UCSD-AML1 (cell line): ENCODE data around the gene ZNF460.
"Not testable (repeated sequence)": the region's sequence is repeated elsewhere in the genome, so short reads cannot be mapped to it uniquely, and the experiment has no call there.

Experiments used
- DNase-seq: peaks from one replicate; lab custom pipeline; 2025; ENCODE audit not compliant: unreplicated experiment; lab: John Stamatoyannopoulos, UW

Gene ZNF460

DNA sequence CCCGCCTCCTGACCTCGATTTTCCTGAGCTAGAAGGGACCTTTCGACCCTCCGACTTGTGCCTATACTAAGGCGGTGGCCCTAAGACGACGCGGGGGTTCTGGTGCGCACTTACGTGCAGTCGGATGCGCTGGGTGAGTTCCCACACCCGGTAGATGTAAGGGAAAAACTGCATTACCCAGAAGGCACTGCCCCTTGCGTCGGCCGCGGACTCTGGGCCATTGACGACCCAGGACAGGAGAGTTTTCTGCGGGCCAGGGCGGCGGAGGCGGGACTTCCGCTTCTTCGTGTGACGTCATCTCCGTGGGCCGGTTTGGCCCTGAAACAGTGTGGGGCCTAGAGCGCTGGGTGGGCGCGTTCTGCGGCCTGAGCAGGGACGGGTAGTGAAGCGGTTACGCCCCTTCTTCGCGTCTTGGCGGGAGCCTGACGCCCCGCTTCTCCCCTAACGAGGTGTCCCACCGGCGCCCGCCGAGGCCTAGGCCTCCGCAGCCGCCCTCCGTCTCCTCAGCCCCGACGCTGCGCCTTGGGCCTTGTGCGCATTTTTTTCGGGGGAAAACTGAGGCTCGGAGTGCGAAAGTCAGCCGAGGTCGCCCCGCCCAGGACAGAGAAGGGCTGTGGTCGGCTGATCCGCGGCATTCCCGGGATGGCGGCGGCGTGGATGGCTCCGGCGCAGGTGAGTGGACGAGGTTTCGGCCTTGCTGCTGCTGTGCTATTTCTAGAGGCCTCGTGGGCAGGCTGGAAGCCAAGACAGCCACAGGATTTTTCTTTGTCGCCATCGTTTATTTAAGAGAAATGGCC, at the start of gene ZNF460:
ZNF460 (plus strand) TSS at position 321 of the 797 bp plus-strand sequence; CDS start at position 643, 322 bp downstream.
- peak; percentile 97 for DNase-seq

GRCh38 chr19:57231686-57232085, 48.6 kb upstream of the ZNF460 start:
- DNase-seq: no peak

GRCh38 chr19:57233207-57233606, 47.1 kb upstream of the ZNF460 start:
- no peak for DNase-seq

DNA sequence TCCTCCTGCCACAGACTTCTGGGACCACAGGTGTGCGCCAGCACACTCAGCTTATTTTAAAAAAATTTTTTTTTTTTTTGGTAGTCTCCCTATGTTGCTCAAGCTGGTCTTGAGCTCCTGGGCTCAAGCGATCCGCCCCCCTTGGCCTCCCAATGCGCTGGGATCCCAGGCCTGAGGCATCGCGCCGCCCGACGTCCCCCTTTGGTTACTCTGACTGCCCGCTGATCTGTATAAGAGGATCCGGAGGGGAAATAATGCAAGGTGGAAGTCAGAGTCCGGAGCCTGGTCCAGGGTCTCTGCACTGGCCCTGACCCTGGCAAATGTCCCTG, 40.3 kb upstream of the ZNF460 start:
- no peak for DNase-seq

DNA sequence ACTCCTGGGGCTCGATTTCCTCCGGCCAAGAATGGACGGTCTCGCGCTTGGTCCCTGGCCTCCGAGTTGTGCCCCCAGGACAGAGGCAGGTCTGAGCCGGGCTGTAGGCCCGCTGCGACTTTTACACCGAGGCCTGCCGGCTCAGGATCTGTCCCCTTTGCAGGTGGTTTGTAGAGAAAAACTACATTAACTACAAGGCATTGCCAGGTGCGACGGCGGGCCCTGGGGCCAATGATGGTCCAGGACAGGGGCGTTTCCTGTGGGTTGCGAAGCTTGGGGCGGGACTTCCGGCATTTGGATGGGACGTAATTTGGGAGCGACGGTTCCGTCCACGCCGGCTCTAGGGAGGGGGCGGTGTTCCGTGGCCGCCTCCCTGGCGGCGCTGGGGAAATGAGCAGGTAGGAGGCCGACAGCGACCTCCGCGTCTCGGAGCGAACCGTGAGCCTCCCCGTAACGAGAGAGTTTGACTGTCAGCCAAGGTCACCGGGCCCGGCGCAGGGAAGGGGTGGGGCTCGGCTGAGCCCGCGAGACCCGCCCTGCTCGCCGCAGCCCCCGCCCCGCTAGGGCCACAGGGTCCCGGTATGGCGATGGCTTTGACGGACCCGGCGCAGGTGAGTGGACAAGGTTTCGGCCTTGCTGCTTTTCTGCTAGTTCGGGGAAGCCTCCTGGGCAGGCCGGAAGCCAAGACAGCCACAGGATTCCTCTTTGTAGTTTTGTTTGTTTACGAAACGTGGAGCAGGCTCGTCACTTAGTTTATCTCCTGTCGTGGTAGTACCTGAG, 39.8 kb upstream of the ZNF460 start, which contains the start of gene ZNF805:
ZNF805 (plus strand) TSS at position 322 of the 780 bp plus-strand sequence; CDS start at position 582, 260 bp downstream.
- DNase-seq: peak; percentile 94

- DNase-seq: no peak
Measured at GRCh38 chr19:57241176-57241575, 39.1 kb upstream of the ZNF460 start.

- DNase-seq: no peak
Measured at GRCh38 chr19:57242821-57243220, 37.5 kb upstream of the ZNF460 start.

- DNase-seq: no peak
Measured at GRCh38 chr19:57244513-57244912, 35.8 kb upstream of the ZNF460 start.

DNA sequence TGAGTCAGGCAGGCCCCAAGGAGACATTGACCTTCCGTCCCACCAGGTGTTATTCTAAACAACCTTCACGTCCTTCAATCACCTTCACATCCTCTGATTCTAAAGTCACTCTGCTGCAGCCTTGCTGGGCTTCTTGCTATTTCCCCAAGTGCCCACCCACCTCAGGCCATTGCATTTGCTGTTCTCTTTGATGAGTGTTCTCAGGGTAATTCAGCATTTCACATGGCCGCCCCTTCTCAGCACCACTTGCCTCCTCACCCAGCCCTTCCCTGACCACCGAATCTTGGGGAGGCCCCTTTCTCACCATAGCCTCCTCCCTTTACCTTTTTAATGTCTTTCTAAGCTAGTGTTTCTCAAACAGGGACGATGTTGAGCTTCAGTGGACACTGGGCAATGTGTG, 35.2 kb upstream of the ZNF460 start:
- no peak for DNase-seq

- no peak for DNase-seq
Measured at GRCh38 chr19:57245959-57246358, 34.3 kb upstream of the ZNF460 start.

DNA sequence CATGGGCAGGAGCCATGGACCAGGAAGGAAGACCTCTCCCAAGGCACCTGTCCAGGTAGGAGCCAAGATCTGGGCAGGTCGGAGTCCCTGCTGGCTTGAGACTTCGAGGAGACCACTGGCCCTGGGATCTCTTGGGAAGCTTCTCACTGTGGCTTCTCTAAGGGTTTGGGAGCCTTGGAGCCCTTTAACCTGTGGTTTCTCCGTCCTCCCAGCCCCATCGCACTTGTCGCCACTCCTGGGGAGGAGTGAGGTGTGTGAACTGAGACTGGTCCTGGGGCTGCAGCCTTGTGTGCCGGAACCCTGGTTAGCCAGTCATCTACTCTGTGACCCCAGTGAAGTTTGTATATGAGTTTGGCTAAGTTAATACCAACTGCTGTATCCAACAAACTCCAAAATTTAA, 31.6 kb upstream of the ZNF460 start:
- no peak for DNase-seq

GRCh38 chr19:57249329-57249728, 31.0 kb upstream of the ZNF460 start:
- DNase-seq: no peak

DNA sequence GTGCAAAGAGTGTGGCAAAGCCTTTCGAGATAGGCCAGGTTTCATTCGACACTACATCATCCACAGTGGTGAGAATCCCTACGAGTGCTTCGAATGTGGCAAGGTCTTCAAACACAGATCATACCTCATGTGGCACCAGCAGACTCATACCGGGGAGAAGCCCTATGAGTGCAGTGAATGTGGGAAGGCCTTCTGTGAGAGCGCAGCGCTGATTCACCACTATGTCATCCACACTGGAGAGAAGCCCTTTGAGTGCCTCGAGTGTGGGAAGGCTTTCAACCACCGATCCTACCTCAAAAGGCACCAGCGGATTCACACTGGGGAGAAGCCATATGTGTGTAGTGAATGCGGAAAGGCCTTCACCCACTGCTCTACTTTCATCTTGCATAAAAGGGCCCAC, 26.5 kb upstream of the ZNF460 start:
- DNase-seq: not testable (repeated sequence)

- DNase-seq: no peak
Measured at GRCh38 chr19:57262044-57262443, 18.2 kb upstream of the ZNF460 start.

- no peak for DNase-seq
Measured at GRCh38 chr19:57263244-57263741, 17.0 kb upstream of the ZNF460 start.

GRCh38 chr19:57267291-57267690, 13.0 kb upstream of the ZNF460 start:
- DNase-seq: no peak

DNA sequence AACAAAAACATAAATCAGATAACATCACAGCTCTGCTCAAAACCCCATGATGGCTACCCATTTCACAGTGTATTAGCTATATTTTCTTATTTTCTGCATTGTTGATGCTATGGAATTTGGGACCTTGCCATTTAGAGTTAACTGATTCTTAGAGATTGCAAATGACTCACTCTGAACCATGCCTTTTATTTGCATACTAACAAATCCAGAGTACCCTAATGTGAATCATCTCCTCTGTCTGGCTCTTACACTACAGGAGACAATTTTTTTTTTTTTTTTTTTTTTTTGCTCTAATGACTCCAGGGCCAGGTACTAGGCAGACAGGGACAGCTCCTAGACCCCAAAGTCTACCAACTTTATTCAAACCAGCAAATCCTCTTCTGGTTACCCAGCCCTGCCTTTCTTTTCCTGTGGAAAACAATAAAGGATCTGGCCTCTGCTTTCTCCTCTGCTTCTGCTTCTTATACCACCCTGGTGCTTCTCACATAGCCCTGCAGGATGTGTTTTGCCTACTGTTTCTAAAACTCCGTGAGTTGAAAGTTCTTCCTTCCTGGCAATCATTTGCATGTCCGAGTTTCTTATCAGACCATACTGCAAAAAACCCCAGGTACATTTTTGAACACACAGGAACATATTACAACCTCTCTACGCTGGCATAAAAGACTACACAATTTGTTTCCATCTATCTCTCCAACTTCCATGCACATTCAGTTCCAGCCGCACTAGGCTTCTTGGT, 10.6 kb upstream of the ZNF460 start:
- no peak for DNase-seq

- DNase-seq: no peak
Measured at GRCh38 chr19:57271280-57271679, 9.0 kb upstream of the ZNF460 start.

DNA sequence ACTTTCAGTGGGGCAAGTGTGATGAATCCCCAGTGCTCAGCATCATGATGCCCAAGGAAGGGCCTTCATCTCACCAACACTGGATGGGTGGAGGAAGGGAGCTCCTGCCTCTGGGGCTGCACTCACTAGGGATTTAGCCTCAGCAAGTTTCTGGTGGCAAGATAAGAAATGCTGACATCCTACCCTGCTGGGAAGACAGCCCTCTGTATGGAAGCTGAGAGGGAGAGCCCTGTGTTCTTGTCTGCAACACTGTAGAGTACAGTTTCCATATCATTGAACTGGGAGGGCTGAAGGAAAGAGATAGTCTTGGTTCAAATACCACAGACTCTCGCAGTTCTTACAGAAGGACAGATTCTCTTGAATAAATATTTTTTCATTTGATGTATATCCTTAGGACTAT, 7.3 kb upstream of the ZNF460 start:
- peak; percentile 16 for DNase-seq

- no peak for DNase-seq
Measured at GRCh38 chr19:57276430-57276829, 3.9 kb upstream of the ZNF460 start.

- DNase-seq: not testable (repeated sequence)
Measured at GRCh38 chr19:57278481-57278880, 1.8 kb upstream of the ZNF460 start.
